ENCODE measurements around the gene SMG5. TPM values are rescaled to one million over a fixed set of nuclear protein-coding genes. Genes with fewer than 3 reads are reported as not detected.
"Not testable (repeated sequence)": the region's sequence is repeated elsewhere in the genome, so short reads cannot be mapped to it uniquely, and the experiment has no call there.

SMG5 gene
- total RNA-seq, 1 experiment from 2014 or later, result 77.5 TPM

- in situ Hi-C loops (cut with HindIII; ENCODE audit: low pct_unique_long_range_greater_than_20kb, low sequenced_read_pairs), result no loop called here
- DNase-seq (ENCODE audit: low read depth, low spot score), result no peak
Measured at GRCh38 chr1:156228501-156228900, 54.1 kb downstream of the SMG5 start.

GRCh38 chr1:156226782-156227181 lies 55.8 kb downstream of the SMG5 start:
- in situ Hi-C loops (cut with HindIII; ENCODE audit: low pct_unique_long_range_greater_than_20kb, low sequenced_read_pairs), result no loop called here
- DNase-seq (ENCODE audit: low read depth, low spot score), result no peak

DNA sequence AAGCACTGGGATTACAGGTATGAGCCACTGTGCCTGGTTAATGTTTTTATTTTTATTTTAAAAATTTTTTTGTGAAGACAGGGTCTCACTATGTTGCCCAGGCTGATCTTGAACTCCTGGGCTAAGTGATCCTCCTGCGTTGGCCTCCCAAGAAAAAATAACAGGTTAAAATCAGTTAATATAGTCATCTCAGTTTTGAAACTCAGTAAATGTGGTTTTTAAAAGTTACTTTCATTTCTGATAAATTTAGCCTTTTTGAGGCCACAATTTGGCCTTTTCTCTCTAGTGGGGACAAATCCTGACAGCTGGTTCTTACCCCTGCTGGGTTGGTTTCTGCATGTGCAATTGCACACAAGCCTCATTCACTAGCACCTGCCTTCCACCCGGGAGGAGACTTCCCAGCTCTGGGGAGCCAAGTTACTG lies 56.5 kb downstream of the SMG5 start:
- in situ Hi-C loops (cut with HindIII; ENCODE audit: low pct_unique_long_range_greater_than_20kb, low sequenced_read_pairs), result no loop called here
- no peak for DNase-seq (ENCODE audit: low read depth, low spot score)

GRCh38 chr1:156225677-156226014 lies 57.0 kb downstream of the SMG5 start:
- no peak for DNase-seq (ENCODE audit: low read depth, low spot score)
- in situ Hi-C loops (cut with HindIII; ENCODE audit: low pct_unique_long_range_greater_than_20kb, low sequenced_read_pairs), result no loop called here

- DNase-seq (ENCODE audit: low read depth, low spot score), result no peak
- in situ Hi-C loops (cut with HindIII; ENCODE audit: low pct_unique_long_range_greater_than_20kb, low sequenced_read_pairs), result no loop called here
Measured at GRCh38 chr1:156221986-156222692, 60.5 kb downstream of the SMG5 start.

DNA sequence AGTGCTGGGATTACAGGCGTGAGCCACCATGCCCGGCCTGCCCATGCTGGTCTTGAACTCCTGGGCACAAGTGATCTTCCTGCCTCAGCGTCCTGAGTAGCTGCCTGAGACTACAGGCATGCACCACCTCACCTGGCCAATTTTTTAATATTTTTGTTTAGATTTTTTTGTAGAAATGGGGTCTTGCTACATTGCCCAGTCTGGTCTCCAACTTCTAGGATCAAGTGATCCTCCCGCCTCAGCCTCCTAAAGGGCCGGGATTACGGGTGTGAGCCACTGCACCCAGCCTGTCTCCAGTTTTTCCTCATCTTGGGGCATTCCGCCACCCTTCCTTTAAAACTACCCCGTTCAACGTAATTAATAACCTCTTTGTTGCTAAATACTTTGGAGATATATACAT lies 62.4 kb downstream of the SMG5 start:
- in situ Hi-C loops (cut with HindIII; ENCODE audit: low pct_unique_long_range_greater_than_20kb, low sequenced_read_pairs), result no loop called here
- DNase-seq (ENCODE audit: low read depth, low spot score), result no peak

GRCh38 chr1:156217871-156218270 lies 64.8 kb downstream of the SMG5 start:
- DNase-seq (ENCODE audit: low read depth, low spot score), result no peak
- in situ Hi-C loops (cut with HindIII; ENCODE audit: low pct_unique_long_range_greater_than_20kb, low sequenced_read_pairs), result no loop called here

GRCh38 chr1:156216361-156217086 lies 66.1 kb downstream of the SMG5 start:
- in situ Hi-C loops (cut with HindIII; ENCODE audit: low pct_unique_long_range_greater_than_20kb, low sequenced_read_pairs); DNase-seq (ENCODE audit: low read depth, low spot score): not testable (repeated sequence)

GRCh38 chr1:156214024-156214748 lies 68.4 kb downstream of the SMG5 start:
- in situ Hi-C loops (cut with HindIII; ENCODE audit: low pct_unique_long_range_greater_than_20kb, low sequenced_read_pairs), result no loop called here

GRCh38 chr1:156213644-156213966 lies 69.0 kb downstream of the SMG5 start:
- in situ Hi-C loops (cut with HindIII; ENCODE audit: low pct_unique_long_range_greater_than_20kb, low sequenced_read_pairs), result no loop called here
- DNase-seq (ENCODE audit: low read depth, low spot score), result no peak

More at GRCh38 chr1:156214024-156214748, 68.4 kb downstream of the SMG5 start:
- DNase-seq (ENCODE audit: low read depth, low spot score), result peak; percentile 92

DNA sequence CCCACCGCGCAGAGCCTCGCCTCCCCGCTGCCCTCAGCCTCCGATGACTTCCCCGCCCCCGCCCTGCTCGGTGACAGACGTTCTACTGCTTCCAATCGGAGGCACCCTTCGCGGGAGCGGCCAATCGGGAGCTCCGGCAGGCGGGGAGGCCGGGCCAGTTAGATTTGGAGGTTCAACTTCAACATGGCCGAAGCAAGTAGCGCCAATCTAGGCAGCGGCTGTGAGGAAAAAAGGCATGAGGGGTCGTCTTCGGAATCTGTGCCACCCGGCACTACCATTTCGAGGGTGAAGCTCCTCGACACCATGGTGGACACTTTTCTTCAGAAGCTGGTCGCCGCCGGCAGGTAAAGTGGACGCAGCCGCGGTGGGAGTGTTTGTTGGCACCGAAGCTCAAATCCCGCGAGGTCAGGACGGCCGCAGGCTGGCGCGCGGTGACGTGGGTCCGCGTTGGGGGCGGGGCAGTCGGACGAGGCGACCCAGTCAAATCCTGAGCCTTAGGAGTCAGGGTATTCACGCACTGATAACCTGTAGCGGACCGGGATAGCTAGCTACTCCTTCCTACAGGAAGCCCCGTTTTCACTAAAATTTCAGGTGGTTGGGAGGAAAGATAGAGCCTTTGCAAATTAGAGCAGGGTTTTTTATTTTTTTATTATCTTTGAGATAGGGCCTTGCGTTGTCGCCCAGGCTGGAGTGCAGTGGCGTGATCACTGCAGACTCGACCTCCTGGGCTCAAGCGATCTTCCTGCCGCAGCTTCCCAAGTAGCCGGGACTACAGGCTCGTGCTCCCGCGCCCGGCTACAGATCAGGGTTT lies 69.6 kb downstream of the SMG5 start, which contains the start of gene PMF1:
Gene PMF1, plus strand, starts transcription at position 175 of the 811 bp plus-strand sequence. Its CDS starts 9 bp downstream, at position 184.
- peak; percentile 96 for DNase-seq (ENCODE audit: low read depth, low spot score)
- in situ Hi-C loops (cut with HindIII; ENCODE audit: low pct_unique_long_range_greater_than_20kb, low sequenced_read_pairs), result no loop called here

- in situ Hi-C loops (cut with HindIII; ENCODE audit: low pct_unique_long_range_greater_than_20kb, low sequenced_read_pairs), result no loop called here
- no peak for DNase-seq (ENCODE audit: low read depth, low spot score)
Measured at GRCh38 chr1:156212130-156212529, 70.5 kb downstream of the SMG5 start.

- in situ Hi-C loops (cut with HindIII; ENCODE audit: low pct_unique_long_range_greater_than_20kb, low sequenced_read_pairs), result no loop called here
- DNase-seq (ENCODE audit: low read depth, low spot score), result no peak
Measured at GRCh38 chr1:156211243-156211642, 71.4 kb downstream of the SMG5 start.

DNA sequence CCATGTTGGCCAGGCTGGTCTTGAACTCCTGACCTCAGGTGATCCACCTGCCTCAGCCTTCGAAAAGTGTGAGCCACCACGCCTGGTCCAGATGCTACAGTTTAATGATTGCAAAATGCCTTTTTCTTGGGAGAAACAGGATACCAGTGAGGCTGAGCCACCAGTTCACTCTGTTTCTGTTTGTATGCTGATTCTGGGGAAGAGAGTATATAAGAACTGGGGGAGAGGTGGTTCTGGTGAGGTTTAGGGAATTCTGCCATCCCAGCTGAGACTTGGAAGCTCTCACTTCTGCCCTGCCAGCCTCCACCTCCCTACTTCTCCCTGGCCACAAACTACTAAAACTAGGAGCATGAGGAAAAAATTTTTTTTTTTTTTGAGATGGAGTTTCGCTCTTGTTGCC lies 77.9 kb downstream of the SMG5 start:
- in situ Hi-C loops (cut with HindIII; ENCODE audit: low pct_unique_long_range_greater_than_20kb, low sequenced_read_pairs), result no loop called here
- DNase-seq (ENCODE audit: low read depth, low spot score), result no peak

DNA sequence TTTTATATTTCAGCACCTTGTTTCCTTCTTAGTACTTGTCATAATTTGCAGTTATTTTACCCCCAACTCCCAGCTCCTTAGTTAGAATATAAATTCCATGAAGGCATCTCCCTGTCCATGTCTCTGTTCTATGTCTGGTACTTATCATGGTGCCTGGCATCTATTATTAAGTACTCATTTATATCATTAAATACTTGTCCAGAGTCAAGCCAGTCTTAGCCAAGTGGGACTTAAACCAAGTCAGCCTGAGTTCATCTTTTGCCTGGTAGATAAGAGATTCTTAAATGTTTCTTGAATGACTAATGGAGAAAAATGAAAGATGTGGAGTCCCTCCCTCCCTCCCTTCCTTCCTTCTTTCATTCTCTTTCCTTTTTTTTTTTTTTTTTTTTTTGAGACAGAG lies 79.3 kb downstream of the SMG5 start:
- no peak for DNase-seq (ENCODE audit: low read depth, low spot score)
- in situ Hi-C loops (cut with HindIII; ENCODE audit: low pct_unique_long_range_greater_than_20kb, low sequenced_read_pairs), result no loop called here

DNA sequence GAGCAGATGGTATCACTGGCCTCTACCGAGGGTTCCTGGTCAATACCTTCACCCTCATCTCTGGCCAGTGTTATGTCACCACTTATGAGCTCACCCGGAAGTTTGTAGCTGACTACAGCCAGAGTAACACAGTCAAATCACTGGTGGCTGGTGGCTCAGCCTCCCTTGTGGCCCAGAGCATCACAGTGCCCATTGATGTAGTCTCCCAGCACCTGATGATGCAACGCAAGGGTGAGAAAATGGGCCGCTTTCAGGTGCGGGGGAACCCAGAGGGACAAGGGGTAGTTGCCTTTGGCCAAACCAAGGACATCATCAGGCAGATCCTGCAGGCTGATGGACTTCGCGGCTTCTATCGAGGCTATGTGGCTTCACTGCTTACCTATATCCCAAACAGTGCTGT lies 82.6 kb downstream of the SMG5 start:
- DNase-seq (ENCODE audit: low read depth, low spot score), result no peak
- in situ Hi-C loops (cut with HindIII; ENCODE audit: low pct_unique_long_range_greater_than_20kb, low sequenced_read_pairs), result no loop called here
